C4-2B (cell line): ENCODE measurements around the gene CCNG2.

Experiments used
- ZFX ChIP-seq: fragments of 450-650 bp; IDR thresholded peaks from 2 replicates; pipeline ENCODE4 v1.6.1; 2017
- TF ChIP-seq, protein P1 (sequence below): fragments of 450-650 bp; conservative IDR thresholded peaks from 2 replicates; pipeline ENCODE4 v1.5.1; 2017; ENCODE audit warnings: mild to moderate bottlenecking

GRCh38 chr4:77219266-77219665, 62.3 kb downstream of the CCNG2 start:
- TF ChIP-seq, protein P1, sequence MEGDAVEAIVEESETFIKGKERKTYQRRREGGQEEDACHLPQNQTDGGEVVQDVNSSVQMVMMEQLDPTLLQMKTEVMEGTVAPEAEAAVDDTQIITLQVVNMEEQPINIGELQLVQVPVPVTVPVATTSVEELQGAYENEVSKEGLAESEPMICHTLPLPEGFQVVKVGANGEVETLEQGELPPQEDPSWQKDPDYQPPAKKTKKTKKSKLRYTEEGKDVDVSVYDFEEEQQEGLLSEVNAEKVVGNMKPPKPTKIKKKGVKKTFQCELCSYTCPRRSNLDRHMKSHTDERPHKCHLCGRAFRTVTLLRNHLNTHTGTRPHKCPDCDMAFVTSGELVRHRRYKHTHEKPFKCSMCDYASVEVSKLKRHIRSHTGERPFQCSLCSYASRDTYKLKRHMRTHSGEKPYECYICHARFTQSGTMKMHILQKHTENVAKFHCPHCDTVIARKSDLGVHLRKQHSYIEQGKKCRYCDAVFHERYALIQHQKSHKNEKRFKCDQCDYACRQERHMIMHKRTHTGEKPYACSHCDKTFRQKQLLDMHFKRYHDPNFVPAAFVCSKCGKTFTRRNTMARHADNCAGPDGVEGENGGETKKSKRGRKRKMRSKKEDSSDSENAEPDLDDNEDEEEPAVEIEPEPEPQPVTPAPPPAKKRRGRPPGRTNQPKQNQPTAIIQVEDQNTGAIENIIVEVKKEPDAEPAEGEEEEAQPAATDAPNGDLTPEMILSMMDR: no peak
- TF ChIP-seq ZFX: no peak
